Measurements from ENCODE around the gene MRPS2. TPM values are rescaled to one million over a fixed set of nuclear protein-coding genes. Genes with fewer than 3 reads are reported as not detected.

Gene MRPS2
- 22.8 and 99.4 TPM in 2 replicates for total RNA-seq (2011; cell fraction: chromatin; rRNA removed; ENCODE audit: low replicate concordance)
- total RNA-seq (2011; cell fraction: nucleolus; rRNA removed) = 83.4 and 87.4 TPM in 2 replicates
- 44.5 and 53.2 TPM in 2 replicates for total RNA-seq (2011; cell fraction: nucleoplasm; rRNA removed)
- total RNA-seq (2014; rRNA removed) = 120 and 168 TPM in 2 replicates
- 27.3 and 39.7 TPM in 2 replicates for total RNA-seq (2014; rRNA removed; fragmentation: Illumina TruSeq; extraction: Trizol)
- 73.9 and 75.9 TPM in 2 replicates for total RNA-seq (2015; rRNA removed; fragmentation: Illumina TruSeq; extraction: Trizol)
- total RNA-seq (2021) = 106 and 110 TPM in 2 replicates
- polyA plus RNA-seq (2011; rRNA removed) = 81.3 and 135 TPM in 2 replicates
- polyA plus RNA-seq (2011; cell fraction: cytosol; rRNA removed) = 412 and 778 TPM in 2 replicates
- polyA plus RNA-seq (2011; cell fraction: nucleus; rRNA removed) = 169 and 254 TPM in 2 replicates
- 119 and 130 TPM in 2 replicates for polyA plus RNA-seq (2012)
- 167 and 221 TPM in 2 replicates for polyA plus RNA-seq (2014; fragmentation: Illumina TruSeq; extraction: Trizol)
- 10 to 100 TPM in 1 of 2 experiments, 1 to 10 TPM in 1; 8.0 to 10.9 TPM for polyA plus RNA-seq (2014; fragmentation: Nextera tagmentation; extraction: Ambion mirVana)
- polyA plus RNA-seq (2014; rRNA removed) = 128 and 133 TPM in 2 replicates
- polyA minus RNA-seq (2011; rRNA and poly(A)+ RNA removed) = 77.8 and 115 TPM in 2 replicates
- polyA minus RNA-seq (2011; cell fraction: cytosol; rRNA and poly(A)+ RNA removed) = 140 and 152 TPM in 2 replicates
- polyA minus RNA-seq (2011; cell fraction: nucleus; rRNA and poly(A)+ RNA removed) = 44.6 and 49.4 TPM in 2 replicates
- Bru-seq, nascent RNA = percentile 93 among the genes with signal in this experiment
- percentile 89 among the genes with signal in this experiment for BruChase-seq, experiment 1, labeled RNA remaining after a 2-hour chase
- BruChase-seq, experiment 2, labeled RNA remaining after a 6-hour chase = percentile 93 among the genes with signal in this experiment
- long read RNA-seq, experiment 1, transcript MRPS2-203 (3 exons, 810 nt) = minor isoform, 7 of 307 reads
- long read RNA-seq, experiment 1, transcript MRPS2-201 (4 exons, 1,510 nt) = major isoform, 188 of 307 reads
- long read RNA-seq, experiment 1, partial matches to known transcripts = 19 of 307 reads
- long read RNA-seq, experiment 1, other reads (novel, unspliced or antisense) = 91 of 307 reads
- long read RNA-seq, experiment 2, transcript MRPS2-203 (3 exons, 810 nt) = minor isoform, 22 of 209 reads
- long read RNA-seq, experiment 2, transcript MRPS2-201 (4 exons, 1,510 nt) = major isoform, 159 of 209 reads
- long read RNA-seq, experiment 2, partial matches to known transcripts = 7 of 209 reads
- long read RNA-seq, experiment 2, other reads (novel, unspliced or antisense) = 20 of 209 reads
- long read RNA-seq, experiment 3, transcript MRPS2-201 (4 exons, 1,510 nt) = major isoform, 183 of 213 reads
- long read RNA-seq, experiment 3, partial matches to known transcripts = 22 of 213 reads
- long read RNA-seq, experiment 3, other reads (novel, unspliced or antisense) = 3 of 213 reads

- no peaks in the 10 kb centered on the region for H3K27me3 ChIP-seq (ENCODE audit: control insufficient read depth in 2 of 2, insufficient read depth in 2 of 2, low read length in 2 of 2)
- H3K4me3 ChIP-seq = peak within 1 kb of the TSS; percentile 78
- peak within 1 kb of the TSS; percentile 92 to 93 for H3K9ac ChIP-seq (ENCODE audit: insufficient read depth in 1 of 2, low read depth in 2 of 2, low read length in 2 of 2)
- peak within 1 kb of the TSS; percentile 88 for H3K4me2 ChIP-seq (ENCODE audit: insufficient read depth, low read length)
- peaks cover 21% of the 10 kb centered on the region for H4K20me1 ChIP-seq (replicated peaks; ENCODE audit: control insufficient read depth, insufficient read depth, low read length)
- H3K79me2 ChIP-seq (ENCODE audit: control insufficient read depth, insufficient read depth, low read length) = peaks cover 41% of the 10 kb centered on the region
- peak within 1 kb of the TSS; percentile 89 for H2AFZ ChIP-seq (ENCODE audit: low read depth, low read length)
- WGBS (ENCODE audit: insufficient coverage, low coverage, missing lambda C conversion rate) = under 1% methylated on average over 40 of the region's 92 CpGs
- H3K9me1 ChIP-seq (ENCODE audit: control insufficient read depth, insufficient read depth, low read length) = no peaks in the 10 kb centered on the region
- ATAC-seq (peak; percentile 95), DNase-seq (ENCODE audit: extremely low read depth in 1 of 4, low spot score in 3 of 4) (peak; percentile 88 to 94 (median 90)), FAIRE-seq (peak; percentile 82)
- H3K36me3 ChIP-seq (ENCODE audit: control insufficient read depth, insufficient read depth, low read length) = peaks cover 42% of the 10 kb centered on the region
- in situ Hi-C loops (cut with MboI) = no loop called here
- H3K9me3 ChIP-seq (replicated peaks; ENCODE audit: control insufficient read depth, insufficient read depth, low read depth, low read length) = no peaks in the 10 kb centered on the region
- H3K27ac ChIP-seq (ENCODE audit: extremely low read depth, low read depth, low read length) = peak within 1 kb of the TSS; percentile 90
- H3K4me1 ChIP-seq (replicated peaks in 1 of 2; ENCODE audit: control insufficient read depth in 2 of 2, insufficient read depth in 2 of 2, low read length in 2 of 2) = peaks cover 10 to 70% of the 10 kb centered on the region in 2 experiments
- intact Hi-C loops (cut with micrococcal nuclease) = loop anchor here (2.0 kb wide), 1 partner anchor 60 kb away; no protein-coding TSS in a partner anchor
- POLR2A ChIA-PET = interaction anchor here (0.7 kb wide), 1 partner anchor 12 kb away, joined by 3 read pairs; no protein-coding TSS in a partner anchor
- CTCF ChIA-PET (ENCODE audit: low intra/inter-chr PET ratio) = interaction anchor here (0.7 kb wide), 1 partner anchor 1706 kb away, joined by 3 read pairs; no protein-coding TSS in a partner anchor
- BruUV-seq (replicated peaks) = no TSS peak
- TF ChIP-seq FOXP1 (CRISPR knock-in tag; IDR thresholded peaks at IDR 0.05) = no peak
- TF ChIP-seq SNIP1 (IDR thresholded peaks at IDR 0.05; ENCODE audit: low read depth) = peak; percentile 66; the same call in 1 of the 2 replicates
- peak; percentile 23 to 41; a peak in 3 of 4 replicates for TF ChIP-seq RAD21 (CRISPR knock-in tag; conservative IDR thresholded peaks at IDR 0.05 in 1 of 2, IDR thresholded peaks at IDR 0.05 in 1 of 2)
- TF ChIP-seq HNRNPK (IDR thresholded peaks at IDR 0.05; ENCODE audit: low read depth, low read length, poor library complexity, severe bottlenecking) = peak; percentile 36
Observed at GRCh38 chr9:135500525-135501260, at the start of gene MRPS2. TSS of gene MRPS2 (plus strand) at chr9:135500682. CDS start at chr9:135500711, 29 bp downstream.
